HT-29 (cell line): Measurements from ENCODE around the gene POC1A. TPM values are rescaled to one million over a fixed set of nuclear protein-coding genes. Genes with fewer than 3 reads are reported as not detected.
"Not testable (repeated sequence)": the region's sequence is repeated elsewhere in the genome, so short reads cannot be mapped to it uniquely, and the experiment has no call there.

Source experiments
- DNase-seq: peaks from one replicate; pipeline ENCODE4 v3.0.0-alpha.2; 2015; ENCODE audit warnings: low spot score
- total RNA-seq: library from RNA; depleted of rRNA; stranded (reverse); fragments of >200 nt; shearing (Covaris generic); gene quantifications from 2 replicates; pipeline ENCODE4 v1.2.3, GENCODE V29; 2014

POC1A gene
- total RNA-seq, 1 experiment from 2014 or later = 25.2 TPM

- no peak for DNase-seq
Observed at GRCh38 chr3:52184690-52185089, 30.5 kb upstream of the POC1A start.

- DNase-seq = no peak
Observed at GRCh38 chr3:52183786-52184445, 29.7 kb upstream of the POC1A start.

GRCh38 chr3:52182691-52183090 is 28.5 kb upstream of the POC1A start:
- DNase-seq = no peak

- no peak for DNase-seq
Observed at GRCh38 chr3:52182196-52182595, 28.0 kb upstream of the POC1A start.

GRCh38 chr3:52181543-52181942 is 27.3 kb upstream of the POC1A start:
- no peak for DNase-seq

- no peak for DNase-seq
Observed at GRCh38 chr3:52178537-52178936, 24.3 kb upstream of the POC1A start.

GRCh38 chr3:52178126-52178525 is 23.9 kb upstream of the POC1A start:
- not testable (repeated sequence) for DNase-seq

GRCh38 chr3:52177701-52178042 is 23.4 kb upstream of the POC1A start:
- no peak for DNase-seq

GRCh38 chr3:52176951-52177700 is 22.9 kb upstream of the POC1A start:
- no peak for DNase-seq

GRCh38 chr3:52176180-52176752 is 22.0 kb upstream of the POC1A start:
- DNase-seq = no peak

- DNase-seq = no peak
Observed at GRCh38 chr3:52175416-52176179, 21.4 kb upstream of the POC1A start.

GRCh38 chr3:52174896-52175295 is 20.7 kb upstream of the POC1A start:
- no peak for DNase-seq

- no peak for DNase-seq
Observed at GRCh38 chr3:52173101-52173500, 18.9 kb upstream of the POC1A start.

- no peak for DNase-seq
Observed at GRCh38 chr3:52172262-52172757, 18.1 kb upstream of the POC1A start.

GRCh38 chr3:52171514-52172261 is 17.5 kb upstream of the POC1A start:
- DNase-seq = no peak

- not testable (repeated sequence) for DNase-seq
Observed at GRCh38 chr3:52170217-52170616, 16.0 kb upstream of the POC1A start.

- DNase-seq = no peak
Observed at GRCh38 chr3:52167240-52167639, 13.0 kb upstream of the POC1A start.

GRCh38 chr3:52162250-52162872 is 8.1 kb upstream of the POC1A start:
- DNase-seq = no peak

GRCh38 chr3:52159503-52159902 is 5.3 kb upstream of the POC1A start:
- no peak for DNase-seq

- DNase-seq = no peak
Observed at GRCh38 chr3:52155912-52156311, 1.7 kb upstream of the POC1A start.
